T-helper 2 cell treated with Interferon-gamma antibody and Interleukin-4, amounts not matched to agents 100 ng/mL and 5 ng/mL, for 36 hours (primary cell): Measurements from ENCODE around the gene VASP. TPM values are rescaled to one million over a fixed set of nuclear protein-coding genes. Genes with fewer than 3 reads are reported as not detected.

Experiments used
- intact Hi-C: fragments of 100-400 bp; cut with micrococcal nuclease; formaldehyde crosslinking; loops from one replicate; pipeline ENCODE4 v1.15.1; 2023
- total RNA-seq: library from RNA; stranded (reverse); gene quantifications from 2 replicates; pipeline ENCODE4 v1.2.3, GENCODE V29; 2022

Gene VASP
- total RNA-seq, 1 donor from 2014 or later = 186 TPM

GRCh38 chr19:45512881-45513483 lies 5.7 kb downstream of the VASP start:
- intact Hi-C loops = no loop called here

GRCh38 chr19:45514376-45515051 lies 7.2 kb downstream of the VASP start:
- intact Hi-C loops = no loop called here

GRCh38 chr19:45515081-45515624 lies 7.9 kb downstream of the VASP start:
- intact Hi-C loops = no loop called here

GRCh38 chr19:45515807-45516401 lies 8.6 kb downstream of the VASP start:
- intact Hi-C loops = no loop called here

- intact Hi-C loops = no loop called here
Measured at GRCh38 chr19:45517238-45517637, 10.0 kb downstream of the VASP start.

GRCh38 chr19:45517641-45518468 lies 10.6 kb downstream of the VASP start:
- intact Hi-C loops = no loop called here

- intact Hi-C loops = no loop called here
Measured at GRCh38 chr19:45518469-45518826, 11.2 kb downstream of the VASP start.

- intact Hi-C loops = loop anchor here (2.0 kb wide), 1 partner anchor 15 kb away; the partner anchor contains the start of gene VASP
Measured at GRCh38 chr19:45522010-45522941, 15.0 kb downstream of the VASP start.

- intact Hi-C loops = loop anchor here (1.0 to 2.0 kb wide), 4 partner anchors 17 to 120 kb away; partner anchors contain the start of gene VASP
Measured at GRCh38 chr19:45523642-45524256, 16.5 kb downstream of the VASP start.

GRCh38 chr19:45524575-45525129 lies 17.4 kb downstream of the VASP start:
- intact Hi-C loops = no loop called here

- intact Hi-C loops = no loop called here
Measured at GRCh38 chr19:45526143-45526542, 18.9 kb downstream of the VASP start.

DNA sequence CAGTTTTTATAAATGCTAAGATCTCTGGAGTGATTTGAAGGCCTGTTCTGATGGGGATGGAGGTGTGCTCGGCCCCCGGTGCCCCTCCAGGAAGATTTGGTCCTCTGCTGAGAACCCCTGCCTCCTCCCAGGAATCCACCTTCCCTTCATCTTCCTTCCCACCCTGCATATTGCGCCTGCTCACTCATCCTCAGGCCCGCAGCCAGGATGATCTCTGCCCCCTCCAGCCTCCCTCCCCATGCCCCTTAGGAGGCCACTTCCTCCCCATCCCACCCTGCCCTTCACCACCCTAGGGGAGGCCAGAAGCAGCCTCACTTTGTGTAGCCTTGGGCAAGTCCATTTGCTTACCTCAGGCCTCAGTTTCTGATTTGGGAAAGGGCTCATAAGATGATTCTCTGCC lies 19.7 kb downstream of the VASP start:
- intact Hi-C loops = no loop called here

DNA sequence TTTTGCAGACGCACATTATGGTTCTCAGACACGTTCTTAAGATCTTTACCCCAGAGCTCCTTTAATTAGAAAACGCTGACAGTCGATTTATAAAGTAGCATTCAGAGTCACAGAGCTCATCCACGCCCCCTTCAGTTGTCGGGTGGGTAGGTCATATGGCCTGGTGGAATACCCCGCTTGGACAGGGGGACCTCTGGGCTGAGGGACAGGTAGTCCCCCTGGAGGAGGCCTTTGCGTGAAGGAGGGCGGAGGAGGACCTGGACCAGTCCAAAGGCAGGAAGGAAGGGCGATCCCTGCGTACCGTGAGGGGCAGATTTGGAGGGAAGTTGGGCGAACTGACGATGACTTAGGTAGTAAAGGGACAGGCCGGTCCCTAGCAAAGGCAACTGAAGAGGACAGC lies 20.5 kb downstream of the VASP start:
- intact Hi-C loops = no loop called here

- intact Hi-C loops = no loop called here
Measured at GRCh38 chr19:45528149-45528743, 21.0 kb downstream of the VASP start.

- intact Hi-C loops = no loop called here
Measured at GRCh38 chr19:45528744-45529419, 21.6 kb downstream of the VASP start.

DNA sequence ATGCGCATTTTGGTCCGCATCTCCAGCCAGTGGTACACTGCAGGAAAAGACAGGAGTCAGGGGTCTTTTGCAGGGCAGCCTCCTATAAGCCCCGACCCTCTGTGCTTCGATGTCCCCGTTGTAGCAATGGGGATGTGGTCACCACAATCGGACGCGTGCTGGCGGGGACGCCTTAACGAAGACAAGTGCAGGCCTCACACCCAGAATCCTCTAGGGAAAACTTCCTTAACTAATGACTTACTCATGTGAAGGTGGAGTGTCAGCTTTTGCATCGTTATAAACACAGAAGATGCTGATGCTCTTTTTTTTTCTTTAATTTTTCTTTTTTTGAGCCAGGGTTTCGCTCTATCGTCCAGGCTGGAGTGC lies 22.1 kb downstream of the VASP start:
- intact Hi-C loops = no loop called here

DNA sequence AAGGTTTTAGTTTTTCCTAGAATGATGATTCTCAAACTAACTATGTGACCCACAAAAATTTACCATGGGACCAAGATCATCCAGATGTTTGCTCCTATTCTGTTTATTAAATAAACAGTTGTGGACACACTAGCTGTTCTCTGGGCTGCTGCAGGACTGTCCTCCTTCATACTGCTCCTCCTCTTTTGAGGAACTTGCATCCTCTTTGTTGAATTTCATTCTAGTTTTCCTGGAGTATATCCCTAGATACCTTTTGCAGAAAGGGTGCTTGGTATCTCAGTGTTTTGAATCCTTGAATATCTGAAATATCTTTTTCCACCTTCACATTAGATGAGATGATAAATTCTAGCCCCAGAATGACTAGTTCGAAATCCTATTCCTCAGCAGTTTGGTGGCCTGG lies 24.1 kb downstream of the VASP start:
- intact Hi-C loops = no loop called here

GRCh38 chr19:45539459-45539858 lies 32.2 kb downstream of the VASP start:
- intact Hi-C loops = no loop called here

- intact Hi-C loops = no loop called here
Measured at GRCh38 chr19:45542234-45542668, 35.0 kb downstream of the VASP start.
